Iris pigment epithelial cell (primary cell): ENCODE results near the gene CREB5.

Source experiments
- DNase-seq: peaks from one replicate; pipeline ENCODE4 v3.0.0-alpha.2; 2011; ENCODE audit warnings: low read depth

Gene CREB5

DNA sequence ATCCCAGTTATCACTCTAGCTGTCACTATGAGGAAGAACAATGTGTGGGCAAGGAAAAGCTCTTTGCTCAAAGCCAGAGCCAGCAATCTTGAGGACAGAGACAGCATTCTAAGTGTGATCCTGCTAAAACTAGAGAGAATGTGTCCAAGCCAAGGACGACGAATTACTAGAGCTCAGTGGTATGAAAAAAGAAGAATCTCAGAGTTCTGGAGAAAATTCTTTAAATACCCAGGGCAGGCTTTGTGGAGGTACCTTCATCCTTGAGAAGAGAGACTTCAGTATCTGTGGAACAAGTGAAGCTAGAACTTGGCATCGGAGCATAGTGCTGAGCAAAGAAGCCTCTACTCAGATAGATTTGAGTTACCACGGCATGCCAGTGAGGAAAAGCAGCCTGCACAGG is 336.0 kb downstream of the CREB5 start:
- no peak for DNase-seq

DNA sequence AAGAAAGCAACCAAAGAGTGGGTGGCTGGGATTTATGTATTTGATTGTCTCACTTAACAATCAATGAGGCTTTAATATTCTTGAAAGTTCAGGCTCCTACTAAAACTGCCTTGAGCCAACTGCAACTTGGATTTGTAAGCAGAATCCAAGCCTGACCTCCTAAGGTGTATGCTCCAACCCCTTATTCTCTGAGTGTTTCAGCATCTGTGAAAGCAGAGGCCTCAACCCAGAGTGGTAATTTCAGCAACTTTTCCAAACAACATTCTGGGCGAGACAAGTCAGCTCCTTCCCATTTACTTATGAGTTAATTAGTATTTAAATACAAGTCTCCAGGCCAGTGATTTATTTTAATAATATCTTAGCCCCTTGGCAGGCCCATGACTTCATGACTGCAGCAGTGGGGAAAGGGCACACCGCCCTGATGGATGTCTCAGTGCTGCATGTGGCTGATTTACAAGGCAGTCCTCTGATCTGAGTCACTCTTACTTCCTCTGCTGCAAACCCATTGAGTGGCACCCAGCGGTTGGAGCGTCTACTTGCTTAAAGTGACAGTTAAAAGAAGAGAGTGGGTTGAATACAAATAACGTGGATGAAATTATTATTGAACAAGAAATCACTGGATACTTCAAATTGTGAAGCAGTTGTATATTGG is 336.7 kb downstream of the CREB5 start:
- DNase-seq = peak; percentile 36

DNA sequence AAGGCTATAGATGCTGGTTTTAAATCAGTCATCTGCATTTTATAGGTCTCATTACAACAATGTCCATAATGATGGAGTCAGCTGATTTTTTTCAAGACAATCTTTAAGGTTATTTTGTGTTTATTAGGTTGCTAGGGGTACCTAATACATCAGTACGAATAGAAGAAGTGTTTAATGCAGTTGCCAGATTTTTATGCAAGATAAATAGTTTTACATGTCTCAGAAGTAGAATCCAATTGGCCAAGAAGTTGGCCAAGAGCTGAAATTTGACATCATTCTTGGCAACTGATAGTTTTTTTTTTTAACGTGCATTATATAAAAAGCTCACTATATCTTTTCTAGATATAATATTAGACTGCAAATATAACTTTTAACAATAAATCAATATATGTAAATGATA is 337.3 kb downstream of the CREB5 start:
- no peak for DNase-seq

DNA sequence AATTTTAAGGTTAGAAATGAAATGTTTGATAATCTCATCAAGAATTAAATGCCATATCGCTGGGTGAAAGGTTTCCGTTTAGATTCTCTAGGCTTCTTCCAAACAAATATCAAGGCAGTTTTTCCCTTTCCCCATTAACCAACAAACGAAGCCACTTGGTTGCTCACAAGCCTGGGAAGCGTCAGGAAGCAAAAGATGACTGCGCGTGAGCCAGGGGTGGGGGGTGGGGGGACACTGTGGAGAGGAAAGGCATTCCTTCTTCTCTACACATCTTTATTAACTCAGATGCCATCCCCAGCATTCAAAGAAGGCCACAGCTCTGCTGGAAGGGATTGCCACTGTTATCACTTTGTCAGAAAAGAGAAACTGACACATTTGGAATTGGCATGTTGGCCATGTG is 338.7 kb downstream of the CREB5 start:
- DNase-seq = no peak

DNA sequence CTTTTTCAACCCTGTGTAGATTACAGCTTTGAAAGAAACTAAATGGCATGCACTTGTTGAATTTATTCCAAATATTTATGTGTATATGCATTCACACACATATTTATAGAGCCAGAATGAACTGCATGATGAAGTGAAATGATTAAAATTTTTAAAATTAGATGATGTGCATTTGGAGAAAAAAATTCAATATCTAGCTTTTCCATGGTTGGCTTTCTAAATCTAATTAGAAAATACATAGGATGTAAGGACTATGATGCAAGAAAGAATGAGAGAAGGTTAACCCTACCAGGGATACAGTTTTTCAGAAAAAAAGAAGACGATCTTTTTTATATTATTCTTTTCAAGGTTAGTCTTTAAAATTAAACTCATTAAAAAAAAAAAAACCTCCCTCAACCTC is 341.3 kb downstream of the CREB5 start:
- no peak for DNase-seq

DNA sequence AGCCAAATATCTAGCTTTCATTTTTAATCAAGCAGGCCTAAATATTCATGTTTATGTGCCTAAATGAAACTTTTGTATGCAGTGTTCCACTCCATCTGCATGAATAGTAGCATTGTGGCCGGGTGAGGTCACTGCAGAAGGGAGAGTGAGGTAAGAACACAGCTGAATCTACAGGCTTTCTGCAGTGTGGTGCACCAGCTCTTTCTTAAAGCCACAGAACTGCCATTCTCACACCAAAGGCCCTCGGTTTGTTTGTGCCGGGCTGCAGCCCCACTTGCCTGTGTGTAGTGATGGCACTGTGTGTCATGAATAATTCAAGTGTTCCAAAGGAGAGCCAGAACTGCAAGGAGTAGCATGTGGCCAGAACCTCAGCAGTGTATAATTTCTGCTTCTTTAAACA is 341.7 kb downstream of the CREB5 start:
- DNase-seq = peak; percentile 63

DNA sequence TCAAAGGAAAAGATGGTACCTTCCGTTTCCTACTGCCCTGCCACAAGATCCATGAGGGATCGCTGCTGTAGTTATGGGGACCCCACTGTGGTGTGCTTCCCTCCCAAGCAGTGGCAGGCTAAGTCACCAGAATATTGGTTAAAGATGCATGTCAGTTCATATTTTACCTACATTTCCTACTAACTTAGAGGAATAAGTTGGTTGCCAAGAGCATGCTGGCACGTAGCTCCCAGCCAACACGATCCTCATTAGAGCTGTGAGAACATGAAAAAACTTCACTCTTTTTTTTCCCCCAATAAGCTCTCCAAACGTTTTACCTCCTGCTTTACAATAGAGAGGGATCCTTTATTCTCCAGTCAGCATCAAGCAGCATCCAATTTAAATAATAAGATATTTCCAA is 342.1 kb downstream of the CREB5 start:
- DNase-seq = no peak

DNA sequence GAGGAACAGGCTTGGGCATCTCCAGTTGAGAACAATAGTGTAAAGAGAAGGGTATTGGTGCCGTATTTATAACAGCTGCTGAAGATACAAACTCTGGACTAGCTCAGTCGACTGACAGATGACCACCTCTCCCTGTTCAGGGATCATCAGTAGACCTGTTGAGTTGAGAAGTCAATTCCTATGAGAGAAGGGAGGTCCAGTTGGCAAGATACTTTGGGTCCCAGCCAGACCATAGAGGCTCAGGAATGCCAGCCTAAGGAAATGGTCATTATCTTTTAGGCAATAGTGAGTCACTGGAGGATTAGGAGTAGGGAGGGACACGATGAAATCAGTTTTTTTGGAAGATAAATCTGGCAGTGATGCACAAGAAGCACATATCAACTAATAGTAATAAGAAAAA is 342.9 kb downstream of the CREB5 start:
- peak; percentile 39 for DNase-seq

DNA sequence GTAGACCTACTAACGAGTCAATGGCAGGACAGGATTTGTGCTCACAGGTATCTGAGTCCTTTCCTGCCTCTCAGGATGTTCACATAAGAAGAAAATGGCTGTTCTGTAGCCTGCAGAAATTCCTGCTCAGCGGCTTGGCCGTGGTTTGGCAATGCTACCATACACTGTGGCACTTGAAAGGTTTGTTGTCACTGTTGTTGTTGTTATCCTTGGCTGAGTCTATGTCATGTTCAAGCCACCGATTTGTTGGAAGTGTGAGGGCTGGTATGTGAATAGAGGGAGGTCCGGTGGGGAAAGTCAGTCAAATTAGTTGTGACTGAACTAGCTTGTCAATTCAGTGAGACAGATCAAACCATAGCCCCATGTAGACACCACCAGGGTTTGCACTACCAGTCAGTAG is 345.9 kb downstream of the CREB5 start:
- no peak for DNase-seq

DNA sequence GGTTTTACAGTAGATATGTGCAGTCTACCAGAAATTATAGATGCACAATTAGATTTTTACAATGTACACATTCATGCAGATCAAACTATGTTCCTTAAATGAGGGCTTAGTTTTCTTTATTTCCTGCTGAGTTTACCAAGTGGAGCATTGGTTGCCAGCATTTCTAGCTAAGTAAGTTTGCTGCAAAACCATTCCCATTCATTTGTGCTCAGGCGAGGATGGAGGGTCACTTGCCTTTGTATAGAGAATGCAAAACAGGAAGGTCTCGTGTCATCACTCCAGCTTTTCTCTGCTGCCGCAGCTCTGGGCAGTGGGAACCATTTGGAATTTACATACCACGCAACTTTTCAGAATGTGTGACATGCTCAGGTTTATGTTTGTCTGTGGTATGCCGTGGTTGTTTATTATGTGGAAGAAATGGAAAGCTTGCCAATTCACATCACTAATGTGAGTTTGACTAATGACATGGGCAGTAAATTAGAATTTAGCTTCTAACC is 347.2 kb downstream of the CREB5 start:
- DNase-seq = peak; percentile 36

DNA sequence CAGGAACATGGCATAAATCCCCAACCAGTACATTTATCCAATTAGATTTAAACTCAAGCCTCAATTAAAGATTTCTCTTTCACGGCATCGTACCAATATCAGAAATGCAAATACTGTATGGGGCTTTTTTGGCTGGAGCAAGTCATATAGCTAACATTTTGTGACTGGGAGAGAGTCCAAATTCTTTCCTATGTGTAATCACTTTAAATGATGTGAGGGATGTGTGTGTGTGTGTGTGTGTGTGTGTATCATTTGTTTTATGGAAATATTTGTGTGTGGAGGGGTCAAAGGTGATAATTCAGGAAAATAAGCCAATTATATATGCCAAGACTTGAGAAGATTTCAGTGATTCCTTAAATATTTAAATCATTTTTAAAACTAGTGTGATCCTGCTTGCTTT is 349.2 kb downstream of the CREB5 start:
- no peak for DNase-seq

DNA sequence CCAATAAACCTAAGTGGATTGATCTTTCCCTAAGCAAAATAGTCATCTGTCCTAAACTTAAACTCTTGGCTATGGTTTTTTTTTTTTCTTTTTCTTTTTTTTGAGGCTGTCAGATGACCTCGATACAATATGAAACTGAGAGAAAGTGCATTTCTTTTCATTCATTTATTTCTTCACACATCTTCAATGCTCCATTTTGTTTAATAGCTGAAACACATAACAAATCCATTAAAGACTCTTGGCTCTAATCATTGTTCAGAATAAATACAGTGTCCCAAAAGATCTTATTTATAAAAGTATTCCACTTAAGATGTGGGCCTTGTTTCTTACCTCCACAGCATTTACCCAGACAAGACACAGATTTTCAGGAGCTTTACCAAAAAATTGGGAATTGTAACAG is 350.3 kb downstream of the CREB5 start:
- no peak for DNase-seq

DNA sequence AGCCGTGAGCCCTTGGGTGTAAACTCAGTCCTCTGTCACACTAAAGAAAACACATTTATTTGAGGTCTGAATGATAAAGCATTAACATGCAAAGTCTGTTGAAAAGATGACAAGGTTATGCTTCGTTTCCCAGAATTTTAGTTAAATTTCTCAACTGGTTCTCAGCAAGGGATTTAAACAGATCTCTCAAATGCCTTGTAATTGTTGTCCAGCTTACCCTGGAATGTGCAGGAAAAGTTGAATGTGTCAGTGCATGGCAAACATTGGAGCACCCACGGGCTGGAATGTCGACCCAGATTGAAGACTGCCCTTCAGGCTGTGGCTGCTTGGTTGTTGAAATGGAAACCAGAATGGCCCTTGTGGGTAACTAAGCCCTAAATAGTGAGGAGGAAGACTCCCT is 354.0 kb downstream of the CREB5 start:
- DNase-seq = no peak

DNA sequence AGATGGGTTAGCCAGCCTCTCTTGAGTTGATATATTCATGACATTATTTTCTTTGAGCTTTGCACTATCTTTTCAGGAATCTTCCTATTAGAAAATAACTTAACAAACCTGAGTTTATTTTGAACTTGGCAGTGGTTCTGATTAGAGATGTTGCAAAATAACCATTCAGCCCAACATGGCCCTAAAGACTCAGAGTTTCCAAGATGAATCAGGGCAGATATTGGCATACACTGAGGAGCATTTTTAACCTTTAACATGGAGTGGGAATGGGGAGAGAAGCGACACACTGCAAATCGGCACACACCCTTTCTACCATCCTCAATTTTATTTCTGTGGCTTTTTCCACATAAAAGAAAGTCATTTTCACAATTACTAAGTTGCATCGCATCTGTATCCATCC is 355.0 kb downstream of the CREB5 start:
- peak; percentile 45 for DNase-seq

DNA sequence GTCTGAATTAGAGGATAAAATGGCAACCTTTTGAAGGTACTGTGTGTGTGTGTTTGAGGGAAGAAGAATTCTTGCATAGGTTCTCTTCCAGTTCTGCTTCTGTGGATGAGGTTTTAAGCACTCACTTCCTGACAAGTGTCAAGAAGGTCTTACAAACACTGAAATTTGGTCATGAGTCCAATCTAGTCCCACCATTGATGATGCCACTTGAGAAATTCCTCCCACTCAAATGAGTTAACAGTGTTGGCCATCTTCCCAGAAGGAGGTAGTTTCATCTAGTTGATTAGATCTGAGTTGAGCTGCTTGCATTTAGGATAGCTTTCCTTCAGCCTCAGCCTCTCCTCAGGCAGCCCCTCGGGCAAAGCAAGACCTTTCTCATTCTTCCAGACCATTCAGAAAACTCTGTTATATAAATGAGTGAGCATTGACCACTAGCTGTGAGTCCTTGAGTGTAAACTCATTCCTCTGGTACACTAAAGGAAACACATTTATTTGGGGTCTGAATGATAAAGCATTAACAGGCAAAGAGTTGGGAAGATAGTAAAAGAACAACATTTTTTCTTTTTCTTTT is 356.3 kb downstream of the CREB5 start:
- DNase-seq = peak; percentile 77

DNA sequence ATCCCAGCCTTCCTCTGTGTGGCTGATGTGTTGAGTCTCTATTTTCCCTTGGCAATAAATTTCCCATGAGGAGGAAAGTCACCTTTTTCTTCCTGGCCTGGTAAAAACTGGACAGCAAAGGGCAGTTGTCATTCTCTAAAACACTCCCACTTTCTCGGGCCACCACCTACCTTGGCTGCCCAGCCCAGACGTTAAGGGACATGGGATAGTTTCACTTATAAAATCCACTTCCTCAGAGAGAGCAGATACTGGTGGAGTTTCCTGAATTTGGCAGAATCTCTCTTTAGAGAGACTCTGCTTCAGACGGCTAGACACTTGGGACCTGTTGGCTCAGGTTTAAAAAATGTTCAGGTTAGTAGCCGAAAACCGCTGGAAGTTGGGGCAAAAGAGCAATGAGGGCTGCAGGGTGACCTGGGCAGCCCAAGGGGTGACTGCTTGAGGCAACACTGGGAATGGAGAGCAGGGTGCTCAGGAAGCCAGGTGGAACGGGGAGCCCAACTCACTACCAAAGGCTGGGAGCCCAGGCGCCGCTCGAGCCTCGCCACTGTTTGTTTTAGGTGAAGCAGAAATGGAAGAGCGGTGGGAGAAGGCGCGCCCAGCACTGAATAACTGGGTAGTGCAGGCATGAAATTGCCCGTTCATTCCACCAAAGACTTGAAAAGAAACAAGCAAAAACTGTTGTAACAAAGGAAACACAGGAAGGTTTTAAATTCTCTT is 359.7 kb downstream of the CREB5 start:
- DNase-seq = no peak

DNA sequence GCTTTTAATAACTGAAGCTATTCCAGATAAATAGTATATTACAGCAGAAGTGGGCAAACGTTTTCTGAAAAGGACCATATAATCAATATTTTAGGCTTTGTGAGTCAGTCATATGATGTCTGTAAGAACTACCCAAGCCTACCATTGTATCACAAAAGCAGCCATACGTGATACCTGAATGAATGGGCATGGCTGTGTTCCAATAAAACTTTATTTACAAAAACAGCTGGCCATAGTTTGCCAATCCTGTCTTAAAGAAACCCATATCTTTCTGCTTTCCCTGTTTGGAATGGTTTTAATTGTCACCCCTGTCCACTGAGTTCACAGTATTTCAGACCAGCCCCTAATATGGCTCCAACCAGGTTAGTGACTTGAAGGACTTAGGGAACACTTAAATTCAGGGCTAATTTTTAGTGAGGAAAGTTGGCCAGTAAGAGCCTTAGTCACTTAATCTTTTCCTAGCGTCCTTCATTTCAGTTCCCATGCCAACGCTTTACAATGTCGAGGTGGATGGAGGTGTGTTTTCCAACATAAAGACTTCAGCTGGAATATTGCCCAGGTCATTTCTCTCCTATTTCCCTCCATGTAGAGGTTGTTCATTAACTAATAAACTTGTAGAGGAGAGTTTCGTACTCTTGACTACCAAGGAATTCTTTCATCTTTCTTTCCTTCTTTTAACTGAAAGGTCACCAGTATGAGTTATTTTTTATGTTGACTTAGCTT is 361.3 kb downstream of the CREB5 start:
- no peak for DNase-seq

DNA sequence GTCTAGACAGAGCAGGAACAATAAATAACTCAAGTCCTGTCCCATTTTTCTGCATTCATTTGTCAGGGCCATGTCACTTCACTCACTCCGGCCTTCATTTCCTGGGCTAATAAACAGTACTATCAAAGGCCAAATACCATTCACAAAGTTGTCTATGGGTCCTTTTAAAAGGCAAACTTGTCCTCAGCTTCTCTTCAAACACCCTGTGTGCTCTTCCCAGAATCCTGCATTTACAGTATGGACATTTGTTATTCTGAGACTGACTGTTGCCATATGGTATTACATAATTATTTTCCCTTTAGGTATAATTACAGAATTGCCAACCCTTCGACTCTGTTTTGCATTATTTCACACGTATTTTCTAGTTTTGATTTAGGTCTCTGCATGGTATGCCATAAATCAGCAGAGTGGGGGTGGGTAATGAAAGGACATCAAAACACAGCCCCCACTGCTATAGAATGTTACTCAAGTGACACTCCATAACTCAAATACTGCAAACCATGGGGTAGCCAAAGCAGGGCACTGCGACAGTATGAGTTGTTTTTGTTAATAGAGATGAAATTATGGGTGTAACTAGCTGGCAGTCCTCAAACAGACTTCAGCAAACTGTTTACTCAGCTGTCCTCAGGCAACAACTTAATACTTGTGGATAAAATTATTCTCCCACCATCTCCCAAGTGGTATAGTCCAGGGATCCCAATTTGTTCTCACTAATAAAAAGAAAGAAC is 362.1 kb downstream of the CREB5 start:
- no peak for DNase-seq

DNA sequence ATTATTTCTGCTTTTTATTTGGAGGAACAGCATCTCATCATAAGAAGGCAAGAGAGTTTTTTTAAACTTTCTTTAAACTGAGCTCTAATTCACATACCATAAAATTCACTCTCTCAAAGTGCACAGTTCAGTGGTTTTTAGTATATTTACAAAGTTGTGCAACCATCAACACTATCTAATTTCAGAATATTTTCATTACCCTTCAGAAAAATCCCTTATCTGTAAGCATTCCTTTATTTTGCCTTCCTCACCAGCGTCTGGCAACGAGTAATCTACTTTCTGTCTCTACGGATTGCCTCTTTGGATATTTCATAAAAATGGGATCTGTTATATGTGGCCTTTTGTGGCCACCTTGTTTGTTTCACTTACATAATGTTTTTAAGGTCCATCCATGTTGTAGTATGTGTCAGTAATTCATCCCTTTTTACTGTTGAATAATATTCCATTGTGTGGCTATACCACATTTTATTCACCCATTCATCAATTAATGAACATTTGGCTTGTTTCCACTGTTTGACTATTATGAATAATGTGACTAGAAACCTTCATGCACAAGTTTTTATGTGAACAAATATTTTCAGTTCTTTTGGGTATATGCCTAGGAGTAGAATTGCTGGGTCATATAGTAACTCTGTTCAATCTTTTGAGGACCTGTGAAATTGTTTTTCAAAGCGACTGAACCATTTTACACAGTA is 364.3 kb downstream of the CREB5 start:
- DNase-seq = no peak

DNA sequence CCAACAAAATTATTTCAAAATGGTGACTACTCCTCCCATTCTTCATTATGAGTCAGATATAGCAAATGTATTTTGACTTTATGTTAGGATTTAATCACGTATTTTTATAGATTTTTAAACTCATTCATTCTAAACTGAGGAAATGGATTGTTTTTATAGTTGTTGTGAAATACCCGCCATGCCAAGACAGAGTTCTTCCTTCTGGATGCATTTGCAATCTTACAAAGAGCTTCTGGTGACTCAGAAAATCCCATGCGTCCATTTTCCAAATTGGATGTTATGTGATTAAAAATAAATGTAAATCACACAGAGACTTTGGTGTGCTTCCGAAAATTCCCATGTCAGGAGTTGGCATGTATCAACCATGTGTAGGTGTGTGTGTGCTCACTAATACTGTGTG is 366.5 kb downstream of the CREB5 start:
- DNase-seq = peak; percentile 18

DNA sequence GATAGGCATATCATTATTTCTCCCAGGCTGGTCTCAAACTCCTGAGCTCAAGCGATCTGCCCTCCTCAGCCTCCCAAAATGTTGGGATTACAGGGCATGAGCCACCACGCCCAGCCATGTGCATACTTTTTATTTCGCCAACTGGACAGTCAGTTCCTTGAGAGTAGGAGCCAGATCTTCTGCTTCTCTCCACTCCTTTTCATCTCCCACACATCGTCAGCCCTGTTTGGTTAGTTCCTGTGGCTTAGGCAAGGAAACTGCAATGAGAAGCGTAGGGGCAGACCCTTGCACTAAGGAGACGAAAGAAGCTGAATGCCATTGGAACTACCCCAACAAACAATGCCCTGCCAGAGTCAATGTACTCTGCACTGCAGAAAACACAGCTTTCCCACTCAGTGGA is 367.6 kb downstream of the CREB5 start:
- DNase-seq = no peak

DNA sequence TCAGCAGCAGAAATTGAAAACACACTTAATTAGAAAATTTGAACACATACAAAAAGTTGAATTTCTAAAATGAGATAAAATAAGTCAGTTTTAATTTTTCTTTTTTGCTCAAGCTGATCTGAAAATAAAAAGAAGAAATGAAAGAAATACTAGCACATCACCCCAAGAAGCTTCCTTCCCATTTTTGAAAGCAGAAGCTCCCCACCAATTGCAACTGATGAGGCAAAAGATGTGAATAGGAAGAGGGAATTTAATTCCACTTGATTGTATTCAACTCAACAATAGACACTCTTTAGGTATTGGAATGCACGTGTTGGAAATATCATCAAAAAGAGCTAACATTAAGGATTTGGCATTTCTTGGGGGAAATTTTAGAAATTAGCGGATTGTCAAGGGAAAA is 370.0 kb downstream of the CREB5 start:
- DNase-seq = no peak
